AG10803 (cell line): ENCODE results near the gene LEMD2.

Experiments used
- DNase-seq: peaks from one replicate; pipeline ENCODE4 v3.0.0; 2010; ENCODE audit warnings: low read depth
- H3K4me3 ChIP-seq: 2 replicates; pipeline ENCODE4 v1.5.1; 2011; ENCODE audit warnings: mild to moderate bottlenecking, low read length, control low read depth
- TF ChIP-seq, protein P1 (sequence below): conservative IDR thresholded peaks from 2 replicates; pipeline ENCODE4 v1.5.1; 2011; ENCODE audit warnings: mild to moderate bottlenecking, low read length, control low read depth, inconsistent platforms

LEMD2 gene

DNA sequence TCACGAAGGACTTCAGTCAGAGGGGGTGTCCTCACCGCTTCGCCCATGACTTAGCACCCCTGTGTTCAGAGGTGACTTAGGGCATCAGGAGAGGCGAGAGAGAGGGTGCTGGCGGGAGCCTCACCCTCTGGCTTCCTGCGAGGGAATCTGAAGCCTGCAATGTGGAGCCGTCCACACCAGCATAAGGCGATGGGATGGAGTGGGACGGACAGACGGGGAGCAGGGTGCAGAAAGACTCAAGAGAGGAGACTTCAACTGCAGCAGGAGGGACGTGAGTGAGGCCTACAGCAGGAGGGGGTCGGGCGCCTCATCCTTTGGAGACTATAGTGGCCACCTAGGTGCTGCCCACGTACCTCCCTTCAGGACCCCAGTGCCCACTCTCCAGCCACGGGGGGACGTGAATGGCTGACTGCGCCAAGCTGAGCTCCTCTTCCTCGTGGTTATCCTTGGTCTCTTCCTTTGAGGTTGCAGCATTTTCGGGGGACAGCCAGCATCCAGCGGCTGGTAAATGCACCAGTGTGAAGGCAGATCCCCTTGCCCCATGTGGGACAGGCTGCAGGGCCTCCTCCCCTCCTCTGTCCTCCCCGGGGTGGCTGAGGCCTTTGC is 41.8 kb upstream of the LEMD2 start:
- TF ChIP-seq, protein P1, sequence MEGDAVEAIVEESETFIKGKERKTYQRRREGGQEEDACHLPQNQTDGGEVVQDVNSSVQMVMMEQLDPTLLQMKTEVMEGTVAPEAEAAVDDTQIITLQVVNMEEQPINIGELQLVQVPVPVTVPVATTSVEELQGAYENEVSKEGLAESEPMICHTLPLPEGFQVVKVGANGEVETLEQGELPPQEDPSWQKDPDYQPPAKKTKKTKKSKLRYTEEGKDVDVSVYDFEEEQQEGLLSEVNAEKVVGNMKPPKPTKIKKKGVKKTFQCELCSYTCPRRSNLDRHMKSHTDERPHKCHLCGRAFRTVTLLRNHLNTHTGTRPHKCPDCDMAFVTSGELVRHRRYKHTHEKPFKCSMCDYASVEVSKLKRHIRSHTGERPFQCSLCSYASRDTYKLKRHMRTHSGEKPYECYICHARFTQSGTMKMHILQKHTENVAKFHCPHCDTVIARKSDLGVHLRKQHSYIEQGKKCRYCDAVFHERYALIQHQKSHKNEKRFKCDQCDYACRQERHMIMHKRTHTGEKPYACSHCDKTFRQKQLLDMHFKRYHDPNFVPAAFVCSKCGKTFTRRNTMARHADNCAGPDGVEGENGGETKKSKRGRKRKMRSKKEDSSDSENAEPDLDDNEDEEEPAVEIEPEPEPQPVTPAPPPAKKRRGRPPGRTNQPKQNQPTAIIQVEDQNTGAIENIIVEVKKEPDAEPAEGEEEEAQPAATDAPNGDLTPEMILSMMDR = no peak
- DNase-seq = no peak
- H3K4me3 ChIP-seq = no peak overlapping the region

DNA sequence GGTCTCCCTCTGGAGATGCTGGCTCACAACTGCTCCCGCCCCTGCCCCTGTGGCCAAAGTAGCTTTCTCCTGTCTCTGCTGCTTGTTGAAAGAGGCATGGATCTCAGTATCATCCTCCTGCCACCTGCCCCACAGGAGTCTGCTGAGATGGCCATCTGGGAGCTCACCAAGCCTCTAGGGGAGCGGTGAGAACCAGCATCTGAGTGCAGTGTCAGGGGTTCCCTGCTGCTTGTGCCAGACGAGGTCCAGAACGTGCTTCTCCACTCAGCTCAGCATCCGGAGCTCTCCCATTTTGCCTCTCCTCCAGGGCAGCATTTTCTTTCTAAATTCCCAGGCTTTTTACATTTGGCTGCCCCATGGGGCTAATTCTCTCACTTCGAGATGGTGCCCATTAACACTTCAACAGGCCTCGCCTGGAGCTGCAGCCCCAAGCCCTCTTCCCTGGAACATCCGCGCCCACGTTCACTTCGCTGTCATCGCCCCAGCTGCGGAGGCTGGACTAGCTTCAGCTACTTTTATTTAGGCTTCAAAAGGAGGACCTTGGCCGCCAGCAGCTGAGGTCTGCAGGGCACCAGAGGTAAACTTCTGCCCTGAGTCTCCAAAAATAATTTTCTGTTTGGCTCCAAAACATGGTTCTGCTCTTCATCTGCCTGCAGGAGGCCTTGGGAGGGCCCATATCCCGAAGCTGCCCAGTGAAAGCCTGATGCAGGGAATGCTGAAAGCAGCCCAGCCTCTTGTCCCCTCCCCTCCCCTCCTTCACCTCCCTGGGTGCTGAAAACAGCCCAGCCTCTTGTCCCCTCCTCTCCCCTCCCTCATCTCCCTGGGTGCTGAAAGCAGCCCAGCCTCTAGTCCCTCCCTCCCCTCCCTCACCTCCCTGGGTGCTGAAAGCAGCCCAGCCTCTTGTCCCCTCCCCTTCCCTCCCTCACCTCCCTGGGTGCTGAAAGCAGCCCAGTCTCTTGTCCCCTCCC is 40.1 kb upstream of the LEMD2 start:
- no peak for DNase-seq
- H3K4me3 ChIP-seq = no peak overlapping the region
- TF ChIP-seq, protein P1 = no peak

DNA sequence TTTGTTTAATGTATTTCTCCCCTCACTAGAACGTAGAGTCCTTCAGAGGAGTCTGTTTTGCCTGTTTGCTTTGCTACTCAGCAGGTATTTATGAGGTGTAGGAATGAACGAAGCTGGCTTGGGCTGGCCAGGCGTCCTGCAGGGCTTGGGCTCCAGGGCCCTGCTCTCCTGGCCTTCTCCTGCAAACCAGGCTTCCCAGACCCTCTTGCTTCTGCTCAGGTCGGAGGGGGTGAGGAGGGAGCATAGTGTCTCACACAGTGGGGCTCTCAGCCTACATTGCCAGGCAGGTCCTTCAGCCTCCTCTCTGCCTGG is 39.5 kb upstream of the LEMD2 start:
- DNase-seq = no peak
- H3K4me3 ChIP-seq = no peak overlapping the region
- TF ChIP-seq, protein P1 = no peak

DNA sequence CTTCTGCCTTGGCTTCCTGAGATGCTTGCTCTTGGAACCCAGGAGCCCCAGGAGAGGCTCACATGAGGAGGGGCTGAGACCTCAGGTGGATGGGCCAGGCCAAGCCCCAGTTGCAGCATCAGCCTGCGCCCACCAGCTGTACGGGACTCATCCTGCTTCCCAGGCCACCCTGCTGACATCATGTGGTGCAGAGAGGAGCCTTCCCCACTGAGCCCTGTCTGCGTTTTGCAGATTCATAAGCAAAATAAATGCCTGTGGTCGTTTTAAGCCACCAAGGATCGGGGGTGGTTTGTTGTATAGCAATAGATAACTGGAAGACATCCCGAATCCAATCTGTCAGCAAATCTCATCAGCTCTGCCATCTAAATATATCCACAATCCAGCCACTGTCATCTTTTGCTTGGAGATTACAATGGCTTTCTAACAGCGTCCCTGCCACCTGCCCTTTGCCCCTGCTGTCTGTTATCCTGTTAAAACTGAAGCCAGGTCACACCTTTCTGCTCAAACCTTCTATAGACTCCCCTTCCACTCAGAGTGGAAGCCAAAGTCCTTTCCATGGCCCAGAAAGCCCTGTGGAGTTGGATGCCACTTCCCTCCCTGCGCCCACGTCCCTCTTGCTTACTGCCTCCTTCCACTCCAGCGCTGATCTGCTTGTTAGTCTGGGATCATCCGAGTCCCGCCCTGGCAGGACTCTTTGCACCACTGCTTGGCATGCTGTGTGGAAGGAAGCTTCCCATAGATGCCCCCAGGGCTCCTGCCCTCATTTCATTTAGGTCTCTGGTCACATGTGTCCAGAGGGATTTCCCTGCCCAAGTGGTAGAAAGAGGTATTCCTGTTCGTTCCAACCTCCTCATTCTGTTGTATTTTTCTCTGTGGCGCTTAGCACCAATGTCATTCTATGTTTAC is 38.9 kb upstream of the LEMD2 start:
- no peak overlapping the region for H3K4me3 ChIP-seq
- peak; percentile 44 for DNase-seq
- TF ChIP-seq, protein P1 = no peak

DNA sequence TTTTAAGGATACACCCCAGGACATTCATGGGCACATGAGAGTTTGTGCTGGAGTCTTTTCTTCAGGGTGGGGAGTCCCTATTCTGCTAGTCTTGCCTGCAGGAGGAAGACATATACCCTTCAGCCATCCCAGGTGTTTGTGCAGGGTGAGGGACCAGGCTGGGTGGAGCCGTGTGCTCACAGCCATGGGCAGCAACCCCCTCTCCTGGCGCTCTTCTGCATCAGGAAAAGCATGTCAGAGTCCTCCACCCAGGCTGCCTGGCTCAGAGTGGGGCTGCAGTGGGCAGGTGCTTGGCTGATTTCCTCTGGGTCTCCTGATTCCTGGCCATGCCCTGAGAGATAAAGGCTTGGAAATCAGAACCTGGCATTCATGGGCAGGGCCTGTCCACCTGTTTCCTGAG is 37.6 kb upstream of the LEMD2 start:
- H3K4me3 ChIP-seq = no peak overlapping the region
- TF ChIP-seq, protein P1 = no peak
- DNase-seq = no peak

DNA sequence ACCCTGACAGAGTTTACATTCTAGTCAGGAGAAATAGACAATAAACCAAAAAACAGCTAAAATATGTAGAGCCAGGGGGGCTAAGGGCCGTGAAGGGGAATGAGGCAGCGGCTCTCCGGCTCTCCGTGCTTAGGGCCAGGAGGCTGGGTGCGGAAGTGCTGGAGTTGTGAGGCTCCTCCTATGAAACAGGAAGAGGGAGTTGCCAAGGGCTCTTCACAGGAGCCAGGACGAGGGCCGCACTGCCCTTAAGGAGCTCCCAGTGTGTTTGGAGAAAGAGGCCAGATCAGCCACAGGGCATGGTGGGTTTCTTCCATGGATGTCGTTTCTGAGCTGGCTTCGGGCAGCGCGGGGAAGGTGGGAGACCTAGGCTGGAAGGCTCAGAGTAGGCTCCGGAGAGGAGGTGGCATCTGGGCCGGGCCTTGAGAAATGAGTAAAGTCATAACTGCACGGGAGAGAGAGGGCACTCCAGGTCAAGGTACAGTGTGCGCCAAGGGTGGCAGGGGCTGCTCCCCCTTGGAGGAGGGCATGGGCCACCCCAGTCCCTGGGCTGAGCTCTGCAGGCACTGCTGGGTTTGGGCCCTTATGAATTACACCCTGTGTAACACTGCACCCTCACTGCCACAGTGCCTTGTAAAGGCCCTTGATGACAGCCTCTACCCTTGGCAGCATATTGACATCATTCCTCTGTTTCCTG is 35.7 kb upstream of the LEMD2 start:
- TF ChIP-seq, protein P1 = no peak
- H3K4me3 ChIP-seq = no peak overlapping the region
- peak; percentile 24 for DNase-seq
